ENCODE measurements around the gene ARHGEF3. TPM values are rescaled to one million over a fixed set of nuclear protein-coding genes. Genes with fewer than 3 reads are reported as not detected.

Gene ARHGEF3
- total RNA-seq, 1 donor from 2014 or later = 9.9 TPM

DNA sequence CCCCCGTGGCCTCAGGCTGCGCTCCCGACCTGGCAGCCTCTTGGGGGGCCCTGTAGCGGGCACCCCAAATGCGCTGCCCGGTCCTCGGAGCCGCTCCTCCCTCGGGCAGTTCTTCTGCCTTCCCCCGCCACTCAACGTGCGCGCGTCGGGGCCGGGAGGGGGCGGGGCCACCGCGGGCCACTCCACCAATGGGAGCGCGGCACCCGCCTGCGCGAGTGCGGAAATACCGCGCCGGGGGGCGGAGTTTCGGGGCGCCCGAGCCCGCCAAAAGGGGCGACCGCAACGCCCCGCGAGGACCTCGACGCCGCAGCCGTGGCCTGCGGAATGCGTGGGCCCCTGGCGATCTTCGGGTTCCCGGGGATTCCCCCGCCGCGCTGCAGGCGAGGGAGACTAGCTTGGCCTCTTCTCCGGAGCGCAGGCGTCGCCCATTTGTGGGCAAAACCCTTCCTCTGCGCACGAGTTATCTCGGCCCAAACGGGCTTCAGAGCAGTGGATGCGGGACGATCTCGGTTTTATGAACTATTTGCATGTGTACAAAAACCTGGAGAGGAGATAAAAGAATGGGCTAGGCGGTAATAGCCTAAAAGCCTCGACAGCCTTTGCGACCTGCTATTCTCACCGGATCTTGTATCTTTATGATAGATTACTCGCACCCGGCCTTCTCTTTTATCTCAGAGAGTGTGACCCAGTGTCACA, 118.5 kb downstream of the ARHGEF3 start, which contains the start of gene TASOR:
Gene TASOR (minus strand): TSS at position 144 of the 696 bp plus-strand sequence. CDS start 259 bp downstream, outside the sequence.
- peak; percentile 88 for DNase-seq (ENCODE audit: low spot score)

- DNase-seq (ENCODE audit: low spot score) = peak; percentile 82
These were observed 119.2 kb downstream of the ARHGEF3 start for GRCh38 chr3:56682462-56683121.

GRCh38 chr3:56681984-56682461, 119.7 kb downstream of the ARHGEF3 start:
- DNase-seq (ENCODE audit: low spot score) = no peak

DNA sequence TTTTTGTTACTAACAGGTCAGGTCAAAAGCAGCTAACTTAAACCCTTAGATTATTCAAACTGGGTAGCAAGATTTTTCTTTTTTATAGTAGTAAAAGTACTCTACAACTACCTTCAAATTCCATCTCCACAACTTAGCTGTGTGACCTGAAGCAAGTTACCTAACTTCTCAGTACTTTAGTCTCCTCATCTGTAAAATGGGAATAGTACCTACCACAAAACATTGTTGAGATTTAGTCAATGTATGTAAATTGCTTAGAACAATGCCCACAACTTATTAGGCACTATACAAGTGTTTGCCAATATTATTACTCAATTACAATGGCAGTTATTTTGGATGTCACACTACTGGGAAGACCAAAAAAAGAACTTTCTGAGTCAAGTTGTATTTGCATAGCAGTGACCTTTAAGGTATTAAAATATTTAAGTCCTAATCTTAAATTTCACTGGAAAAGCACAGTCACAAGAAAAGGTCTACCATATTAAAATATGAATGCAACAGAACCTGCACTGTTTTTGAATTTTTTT, 121.6 kb downstream of the ARHGEF3 start:
- DNase-seq (ENCODE audit: low spot score) = no peak

Other genes with a start within 250 kb of the ARHGEF3 start
- gene CCDC66, start 244.8 kb downstream of the ARHGEF3 start, total RNA-seq (ENCODE audit: insufficient read depth, low replicate concordance) = 38.8 TPM
- gene TASOR, start 118.7 kb downstream of the ARHGEF3 start, total RNA-seq (ENCODE audit: insufficient read depth, low replicate concordance) = 188 TPM